Epithelial cell of proximal tubule (primary cell): ENCODE results near the gene KANK4. TPM values are rescaled to one million over a fixed set of nuclear protein-coding genes. Genes with fewer than 3 reads are reported as not detected.

Source experiments
- DNase-seq: peaks from one replicate; pipeline ENCODE4 v3.0.0-alpha.2; 2011; ENCODE audit warnings: low read depth
- H3K4me3 ChIP-seq: 2 replicates; pipeline ENCODE4 v1.5.1; 2011; ENCODE audit warnings: low read depth, mild to moderate bottlenecking, low read length
- CTCF ChIP-seq: conservative IDR thresholded peaks from 2 replicates; pipeline ENCODE4 v1.5.1; 2012; ENCODE audit warnings: low read depth, mild to moderate bottlenecking, low read length
- total RNA-seq: library from RNA; depleted of rRNA; stranded (reverse); fragments of >200 nt; gene quantifications from 2 replicates; pipeline ENCODE4 v1.2.3, GENCODE V29; 2015

The KANK4 gene
- total RNA-seq, 1 donor from 2014 or later, result not detected

- TF ChIP-seq CTCF, result no peak
Observed at GRCh38 chr1:62307895-62308492, 11.2 kb downstream of the KANK4 start.

GRCh38 chr1:62307446-62307845 is 11.8 kb downstream of the KANK4 start:
- TF ChIP-seq CTCF, result no peak
- DNase-seq, result no peak

More at GRCh38 chr1:62307895-62308492, 11.2 kb downstream of the KANK4 start:
- H3K4me3 ChIP-seq, result no peak overlapping the region
- no peak for DNase-seq

GRCh38 chr1:62306065-62306464 is 13.2 kb downstream of the KANK4 start:
- no peak overlapping the region for H3K4me3 ChIP-seq
- DNase-seq, result no peak
- no peak for TF ChIP-seq CTCF

More at GRCh38 chr1:62307446-62307845, 11.8 kb downstream of the KANK4 start:
- no peak overlapping the region for H3K4me3 ChIP-seq

- no peak overlapping the region for H3K4me3 ChIP-seq
- TF ChIP-seq CTCF, result no peak
- DNase-seq, result no peak
Observed at GRCh38 chr1:62304975-62305374, 14.3 kb downstream of the KANK4 start.

- no peak for DNase-seq
- no peak for TF ChIP-seq CTCF
- H3K4me3 ChIP-seq, result no peak overlapping the region
Observed at GRCh38 chr1:62304515-62304914, 14.7 kb downstream of the KANK4 start.

- no peak for DNase-seq
- H3K4me3 ChIP-seq, result no peak overlapping the region
- no peak for TF ChIP-seq CTCF
Observed at GRCh38 chr1:62301726-62302390, 17.4 kb downstream of the KANK4 start.
